Measurements from ENCODE around the gene PTPRN.
"Not testable (repeated sequence)": the region's sequence is repeated elsewhere in the genome, so short reads cannot be mapped to it uniquely, and the experiment has no call there.

PTPRN gene
- total RNA-seq, result 0.26 to 2.0 reads per million in 2 donors

GRCh38 chr2:219309278-219309677 lies at the start of gene PTPRN:
PTPRN (minus strand) TSS chr2:219309401; CDS start chr2:219309332, 69 bp downstream.
- DNase-seq, result no peak

- no peak for DNase-seq
Observed at GRCh38 chr2:219358170-219359075, 49.2 kb upstream of the PTPRN start.

GRCh38 chr2:219356834-219357233 lies 47.6 kb upstream of the PTPRN start:
- DNase-seq, result no peak

- no peak for DNase-seq
Observed at GRCh38 chr2:219354582-219354981, 45.4 kb upstream of the PTPRN start.

GRCh38 chr2:219353129-219353528 lies 43.9 kb upstream of the PTPRN start:
- no peak for DNase-seq

- no peak for DNase-seq
Observed at GRCh38 chr2:219352448-219353023, 43.3 kb upstream of the PTPRN start.

GRCh38 chr2:219350710-219351221 lies 41.6 kb upstream of the PTPRN start:
- DNase-seq, result no peak

GRCh38 chr2:219350215-219350614 lies 41.0 kb upstream of the PTPRN start:
- no peak for DNase-seq

GRCh38 chr2:219344751-219345430 lies 35.7 kb upstream of the PTPRN start:
- DNase-seq, result no peak

- no peak for DNase-seq
Observed at GRCh38 chr2:219335373-219335786, 26.2 kb upstream of the PTPRN start.

GRCh38 chr2:219334076-219334475 lies 24.9 kb upstream of the PTPRN start:
- no peak for DNase-seq

GRCh38 chr2:219332542-219332941 lies 23.3 kb upstream of the PTPRN start, which contains the start of gene RESP18:
RESP18 (minus strand) TSS chr2:219332744.
- no peak for DNase-seq

GRCh38 chr2:219331560-219332213 lies 22.5 kb upstream of the PTPRN start:
- no peak for DNase-seq

GRCh38 chr2:219327719-219328118 lies 18.5 kb upstream of the PTPRN start:
- no peak for DNase-seq

GRCh38 chr2:219325657-219326315 lies 16.6 kb upstream of the PTPRN start:
- DNase-seq, result no peak

GRCh38 chr2:219325136-219325535 lies 15.9 kb upstream of the PTPRN start:
- DNase-seq, result no peak

GRCh38 chr2:219323434-219323833 lies 14.2 kb upstream of the PTPRN start:
- DNase-seq, result no peak

GRCh38 chr2:219314804-219315468 lies 5.7 kb upstream of the PTPRN start:
- no peak for DNase-seq

GRCh38 chr2:219312683-219313263 lies 3.6 kb upstream of the PTPRN start:
- DNase-seq, result not testable (repeated sequence)

- DNase-seq, result peak; percentile 26
Observed at GRCh38 chr2:219308142-219309101, 779 bp downstream of the PTPRN start.
